GM12891 (cell line): Measurements from ENCODE around the gene GCC1.

ENCODE experiments used
- POLR2A ChIP-seq: IDR thresholded peaks from 2 replicates; pipeline ENCODE4 v1.6.1; 2011; ENCODE audit warnings: low read depth, low read length, control low read depth
- POLR2AphosphoS5 ChIP-seq: IDR thresholded peaks from 2 replicates; pipeline ENCODE4 v1.6.1; 2011; ENCODE audit warnings: low read depth, low read length, control low read depth
- TAF1 ChIP-seq: IDR thresholded peaks from 2 replicates; pipeline ENCODE4 v1.6.1; 2011; ENCODE audit warnings: low read depth, low read length, control low read depth

- no peak for TF ChIP-seq POLR2A
- no peak for TF ChIP-seq POLR2AphosphoS5
- TF ChIP-seq TAF1, result no peak
These were observed 33.4 kb upstream of the GCC1 start for GRCh38 chr7:127618775-127619174.
